Right kidney (tissue), 1 donor: ENCODE measurements around the gene LIPJ.

ENCODE experiments used
- DNase-seq: peaks from one replicate; pipeline ENCODE4 v3.0.0-alpha.2; 2016

Gene LIPJ

DNA sequence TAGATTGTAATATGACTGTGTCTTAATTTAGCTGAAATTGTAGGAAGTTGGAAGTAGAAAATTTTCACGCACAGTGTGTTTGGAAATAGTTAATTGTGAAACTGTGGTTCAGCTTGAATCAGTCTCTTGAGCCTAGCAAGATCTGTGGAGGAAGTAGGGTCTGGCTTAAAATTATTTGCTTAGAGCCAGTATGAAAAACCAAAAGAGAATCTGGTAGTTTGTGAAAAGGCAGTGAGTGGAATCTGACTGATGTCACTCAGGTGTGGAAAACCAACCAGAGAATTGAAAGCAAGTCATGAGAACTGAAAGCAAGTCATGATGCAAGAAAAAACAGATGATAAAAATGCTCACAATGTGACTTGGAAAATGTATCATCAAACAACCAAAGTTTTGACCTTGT lies 11.5 kb downstream of the LIPJ start:
- no peak for DNase-seq

DNA sequence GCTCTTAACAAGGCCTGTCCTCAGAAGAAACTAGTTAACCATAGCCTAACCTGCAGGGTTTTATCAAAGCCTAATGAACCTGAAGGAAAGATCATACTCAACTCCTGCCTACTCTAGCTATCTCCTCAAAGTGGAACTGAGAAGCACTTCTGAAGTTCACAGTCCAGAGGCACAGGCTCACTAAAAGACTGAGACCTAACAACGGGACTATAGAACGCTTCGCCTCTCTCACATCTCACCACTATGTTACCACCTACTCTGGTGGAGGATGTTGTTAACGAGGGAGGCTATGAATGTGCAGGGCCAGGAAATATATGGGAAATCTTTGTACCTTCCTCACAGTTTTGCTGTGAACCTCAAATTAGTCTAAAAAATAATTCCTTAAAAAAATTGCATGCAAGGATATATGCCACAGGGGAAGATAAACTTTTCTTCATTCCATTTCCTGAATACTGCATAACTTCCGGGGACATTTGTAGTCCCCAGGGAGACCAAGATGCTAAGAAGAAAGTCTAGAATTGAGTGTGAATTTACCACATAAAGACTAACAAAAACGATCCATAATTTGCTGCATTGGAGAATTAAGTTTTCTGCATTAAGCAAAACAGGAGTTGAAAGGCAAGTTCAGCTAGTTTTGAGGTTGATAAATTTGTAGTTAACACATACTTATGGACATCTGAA lies 21.6 kb downstream of the LIPJ start:
- DNase-seq = no peak

DNA sequence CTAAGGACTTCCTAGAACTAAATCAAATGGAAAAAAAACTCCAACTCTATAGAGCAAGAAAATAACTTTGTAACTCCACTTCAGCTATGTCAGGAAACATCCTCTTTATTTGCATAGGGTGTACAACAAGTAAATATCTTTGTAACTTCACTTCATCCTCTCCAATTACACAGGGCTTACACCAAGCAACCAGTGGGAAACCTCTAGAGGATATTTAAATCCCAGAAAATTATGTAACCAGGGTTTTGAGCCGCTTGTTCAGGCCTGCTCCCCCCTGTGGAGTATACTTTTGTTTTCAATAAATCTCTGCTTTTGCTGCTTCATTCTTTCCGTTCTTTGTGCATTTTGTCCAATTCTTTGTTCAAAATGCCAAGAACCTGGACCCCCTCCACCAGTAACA lies 22.2 kb downstream of the LIPJ start:
- DNase-seq = no peak

DNA sequence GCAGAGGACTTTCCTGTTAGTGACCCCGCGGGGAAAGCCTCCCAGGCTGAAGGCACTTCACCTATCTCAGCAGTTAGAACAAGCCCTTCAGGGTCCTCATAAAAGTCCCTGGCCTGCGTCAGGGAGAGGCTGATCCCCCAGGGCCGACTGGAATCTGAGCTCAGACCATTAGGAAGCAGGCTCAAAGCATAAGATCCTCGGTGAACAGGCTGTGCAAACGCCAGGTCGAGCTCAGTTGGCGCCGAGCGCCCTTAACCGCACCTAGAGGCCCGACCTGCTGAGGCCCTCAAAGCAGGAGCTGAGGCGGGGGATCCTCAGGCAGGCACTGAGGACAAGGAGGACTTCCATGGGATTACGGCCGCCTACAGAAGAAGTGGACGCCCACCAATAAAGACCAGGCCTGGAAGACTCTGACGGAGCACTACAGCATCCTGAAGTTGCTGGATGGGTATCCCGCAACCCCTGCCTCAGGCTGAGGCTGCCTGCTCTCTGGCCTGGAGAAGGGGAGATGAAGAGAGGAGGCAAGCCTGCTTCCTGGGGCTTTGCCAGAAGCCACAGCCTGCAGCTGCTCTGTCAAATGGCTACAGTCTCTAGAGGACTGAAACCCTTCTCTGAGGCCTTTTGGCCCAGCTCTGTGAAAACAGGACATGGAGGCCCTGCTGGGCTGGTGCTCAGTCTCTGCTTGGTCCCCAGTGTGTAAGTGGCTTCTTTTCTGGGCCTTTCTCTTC lies 29.9 kb downstream of the LIPJ start:
- no peak for DNase-seq

DNA sequence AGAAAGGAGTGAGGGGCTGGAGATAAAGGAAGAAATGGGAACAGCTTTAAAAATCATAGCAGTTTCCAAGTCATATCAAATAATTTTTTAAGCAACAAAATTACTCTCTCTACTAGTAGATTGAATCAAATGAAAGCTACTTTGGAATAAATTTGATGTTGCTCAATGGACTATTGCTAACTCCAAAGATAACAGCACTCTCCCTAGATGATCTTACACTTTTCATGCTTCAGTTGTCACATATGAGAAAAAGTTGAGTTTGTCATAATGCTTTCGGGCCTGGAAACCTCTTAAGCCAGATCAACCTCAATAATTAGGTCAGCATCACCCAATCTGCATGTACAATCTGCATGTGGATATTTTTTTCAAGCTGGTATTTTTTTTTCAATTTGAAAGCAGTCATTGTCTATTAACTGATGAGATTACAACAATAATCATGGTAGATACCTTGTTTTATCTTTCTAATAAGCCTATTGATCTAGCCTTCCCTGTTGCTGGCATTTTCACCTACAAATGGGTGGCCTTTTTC lies 31.3 kb downstream of the LIPJ start:
- DNase-seq = no peak

DNA sequence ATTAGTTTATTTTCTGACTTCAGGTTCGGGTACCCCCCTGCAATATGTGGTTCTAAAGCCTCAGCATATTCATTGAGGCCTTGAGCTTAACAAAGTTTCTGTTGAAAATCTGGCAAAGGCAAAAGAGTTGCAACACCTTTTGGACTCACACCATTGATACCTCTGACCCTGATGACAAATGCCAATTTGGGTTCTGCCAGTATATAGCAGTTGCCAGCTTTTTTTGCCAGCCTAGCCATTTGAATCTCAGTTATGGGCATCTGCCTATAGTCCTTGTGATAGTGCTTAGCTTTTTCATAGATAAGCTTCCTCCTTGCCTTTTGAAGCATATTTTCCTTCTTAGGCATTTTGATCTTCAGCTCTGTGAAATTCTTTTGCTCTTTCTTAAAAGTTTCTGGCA lies 31.9 kb downstream of the LIPJ start:
- no peak for DNase-seq

DNA sequence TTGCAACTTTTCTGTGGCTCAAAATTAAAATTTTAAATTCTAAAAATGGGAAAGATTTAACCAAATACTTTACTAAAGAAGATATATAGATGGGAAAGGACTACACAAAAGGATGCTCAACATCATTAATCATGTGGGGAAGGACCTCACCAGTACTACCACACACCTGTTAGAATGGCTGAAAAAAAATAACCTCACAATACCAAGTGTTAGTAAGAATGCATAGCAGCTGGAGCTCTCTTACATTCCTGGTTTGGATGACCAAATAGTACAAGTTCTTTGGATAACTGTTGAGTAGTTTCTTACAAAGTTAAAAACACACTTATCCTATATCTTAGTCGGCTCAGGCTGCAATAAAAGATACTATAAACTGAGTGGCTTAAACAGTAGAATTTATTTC lies 33.9 kb downstream of the LIPJ start:
- no peak for DNase-seq

DNA sequence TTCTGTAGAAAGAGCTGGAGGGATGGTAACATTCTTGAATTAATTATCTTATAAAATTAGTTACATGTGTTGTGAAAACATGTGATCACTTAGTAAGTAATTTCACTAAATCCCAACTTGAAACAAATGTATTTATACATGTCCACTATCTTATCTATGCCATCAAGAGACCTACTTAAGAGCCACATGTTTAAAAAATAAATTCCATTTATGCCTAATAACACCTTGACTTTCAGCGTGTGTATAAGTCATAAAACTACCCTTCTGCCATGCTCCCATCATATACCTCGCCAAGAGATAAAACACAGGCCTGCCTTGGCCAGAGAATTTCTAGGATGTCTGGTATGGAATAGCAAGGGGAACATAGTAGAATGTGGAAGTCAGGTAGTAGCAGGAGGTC lies 37.3 kb downstream of the LIPJ start:
- no peak for DNase-seq

DNA sequence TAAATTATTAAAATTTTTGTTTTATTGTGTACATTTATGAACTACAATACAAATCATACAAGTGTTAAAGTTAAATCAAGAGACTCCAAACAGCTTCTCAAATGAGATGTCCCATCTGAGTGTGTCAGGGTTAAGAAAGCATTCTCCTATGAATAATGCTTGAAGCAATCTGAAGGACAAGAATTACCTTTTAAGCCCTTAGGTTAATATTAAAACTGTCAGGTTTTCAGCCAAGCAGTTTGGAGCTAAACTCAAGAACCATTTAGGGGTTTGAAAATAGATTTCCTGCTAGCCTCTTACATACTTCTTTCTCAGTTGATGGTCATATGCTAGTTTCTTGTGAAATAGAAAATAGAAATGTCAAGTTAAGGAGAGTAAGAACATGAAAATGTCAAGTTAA lies 38.3 kb downstream of the LIPJ start:
- DNase-seq = no peak

DNA sequence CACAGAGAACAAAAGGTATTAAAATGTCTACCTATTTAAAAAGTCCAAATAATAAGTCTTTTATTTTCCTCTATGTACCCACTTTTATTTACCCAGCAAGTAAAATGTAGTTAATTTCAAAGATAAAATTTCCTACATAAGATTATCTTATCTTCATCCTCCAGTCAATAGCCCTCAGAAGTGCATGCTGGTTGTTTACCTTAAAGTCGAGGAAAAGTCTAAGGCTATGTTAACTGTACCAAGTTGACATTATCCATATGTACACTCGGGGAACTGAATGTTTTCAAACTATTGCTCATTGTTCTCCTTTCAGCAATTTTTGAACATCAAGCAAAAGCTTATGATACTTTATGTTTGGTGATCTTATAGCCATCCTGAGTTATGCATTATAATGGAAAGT lies 53.6 kb downstream of the LIPJ start:
- DNase-seq = no peak

DNA sequence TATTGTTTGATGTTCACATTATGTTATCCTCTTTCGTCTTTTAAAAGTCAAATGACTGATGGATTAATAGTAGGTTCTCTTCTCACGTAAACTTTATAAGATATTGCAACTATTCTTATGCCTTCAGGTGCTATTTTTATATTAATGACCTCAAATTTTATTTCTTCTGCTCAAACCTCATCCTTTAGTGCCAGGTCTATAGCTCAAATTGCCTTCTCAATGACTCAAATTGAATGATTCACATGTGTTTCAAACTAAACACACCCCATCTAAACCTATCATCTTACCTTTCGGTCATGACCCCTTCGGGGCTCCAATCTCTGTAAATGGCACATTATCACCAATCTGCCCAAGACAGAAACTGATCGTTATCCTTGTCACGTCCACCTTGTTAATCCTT lies 55.6 kb downstream of the LIPJ start:
- DNase-seq = no peak

DNA sequence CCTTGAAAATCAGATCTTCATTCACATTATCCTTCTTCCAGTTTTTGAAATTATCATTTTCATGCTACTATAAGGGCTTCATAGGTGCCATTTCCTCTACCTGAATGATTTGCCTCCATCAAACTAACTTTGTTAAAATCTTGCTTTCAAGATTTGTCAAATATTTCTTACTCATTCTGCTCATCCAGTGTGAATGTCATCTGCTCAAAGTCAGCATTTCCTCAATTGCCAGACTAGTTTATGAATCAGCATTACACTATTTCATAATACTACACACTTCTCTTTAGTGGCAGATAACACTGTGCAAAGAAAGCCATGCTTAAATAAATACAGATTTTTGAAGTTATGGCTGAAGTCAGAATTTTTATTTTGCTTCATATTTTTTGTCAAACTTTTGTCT lies 56.4 kb downstream of the LIPJ start:
- DNase-seq = no peak

DNA sequence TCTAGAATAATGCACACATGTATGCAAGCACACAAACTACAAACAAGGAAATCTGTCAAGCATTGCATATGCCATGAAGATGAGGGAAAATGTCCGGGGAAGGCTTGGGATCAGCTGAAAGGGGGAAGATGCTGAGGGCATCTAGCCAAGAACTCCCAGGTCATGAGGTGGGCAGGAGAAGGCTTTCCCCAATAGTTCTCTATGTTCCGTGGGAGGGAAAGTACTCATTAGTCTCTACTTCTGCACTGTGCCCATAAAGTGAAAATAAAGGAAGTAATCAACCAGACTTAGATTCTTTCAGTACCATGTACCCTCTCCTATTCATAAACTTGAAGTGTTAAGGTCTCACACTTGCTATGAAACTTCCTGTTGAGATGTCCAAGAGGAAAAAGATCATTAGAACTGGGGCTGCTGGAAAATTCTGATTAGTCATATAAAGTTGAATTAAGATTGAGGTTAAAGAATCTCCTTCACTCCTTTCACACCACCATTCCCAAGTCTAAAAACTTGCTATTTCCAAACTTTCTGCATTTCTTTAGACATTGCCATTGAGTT lies 60.6 kb downstream of the LIPJ start:
- DNase-seq = no peak

DNA sequence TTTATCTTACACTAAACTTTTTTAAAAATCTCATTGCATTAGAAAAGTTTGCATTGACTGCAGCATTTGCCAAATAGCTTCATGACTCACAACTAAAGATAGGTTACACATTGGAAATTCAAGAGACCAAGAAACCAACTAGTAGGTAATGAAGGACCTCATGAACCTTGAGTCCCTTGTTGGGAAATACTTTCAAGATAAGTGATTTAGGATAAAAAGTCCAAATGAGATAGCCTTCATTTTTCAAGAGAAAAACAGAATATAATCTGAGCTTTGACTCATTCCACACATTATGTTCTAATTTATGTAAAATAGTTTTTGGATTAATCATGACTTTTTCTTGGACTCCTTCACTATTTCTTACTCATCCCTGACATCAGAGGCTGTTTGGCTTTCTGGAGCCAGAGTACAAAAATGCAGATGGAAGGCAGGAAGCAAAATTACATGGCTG lies 64.6 kb downstream of the LIPJ start:
- DNase-seq = no peak

DNA sequence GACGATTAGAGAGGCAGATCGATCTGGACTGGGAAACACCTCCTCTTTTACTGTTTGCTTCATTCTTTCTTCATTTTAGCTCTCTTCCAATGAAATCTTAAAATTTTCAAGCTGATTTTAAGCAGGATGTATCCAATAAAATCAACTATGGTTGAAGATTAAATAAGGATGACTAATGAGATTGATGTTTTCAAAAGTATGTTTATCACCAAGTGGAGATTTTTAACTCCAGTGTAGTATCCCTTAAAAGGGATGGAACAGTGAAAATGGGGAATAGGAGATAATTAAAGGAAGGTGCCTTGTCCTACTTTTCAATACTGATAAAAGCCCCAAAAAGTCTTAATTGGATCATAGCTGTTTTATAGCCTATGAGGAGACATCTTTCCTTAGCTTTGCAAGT lies 66.1 kb downstream of the LIPJ start:
- DNase-seq = no peak
